Lower lobe of right lung (tissue), 2 donors: ENCODE results near the gene ST7. TPM values are rescaled to one million over a fixed set of nuclear protein-coding genes. Genes with fewer than 3 reads are reported as not detected.

Experiments used
- ATAC-seq, 2 donors: fragments of 200-7000 bp; cut with Tn5 transposase; one replicate each; pipeline ENCODE4 v1.9.1; 2020 to 2022; ENCODE audit warnings: mild to moderate bottlenecking in 2 of 2, moderate library complexity in 2 of 2
- DNase-seq: peaks from one replicate; pipeline ENCODE4 v3.0.0-alpha.2; 2020
- H3K27ac ChIP-seq: fragments of 200-600 bp; one replicate; pipeline ENCODE4 v1.8.0; 2022
- H3K27me3 ChIP-seq: fragments of 200-600 bp; one replicate; pipeline ENCODE4 v1.8.0; 2022; ENCODE audit warnings: low read depth
- H3K36me3 ChIP-seq: fragments of 200-600 bp; one replicate; pipeline ENCODE4 v1.8.0; 2022; ENCODE audit warnings: mild to moderate bottlenecking
- H3K4me1 ChIP-seq: fragments of 200-600 bp; one replicate; pipeline ENCODE4 v1.8.0; 2022
- H3K4me3 ChIP-seq: fragments of 200-600 bp; one replicate; pipeline ENCODE4 v1.8.0; 2022; ENCODE audit warnings: mild to moderate bottlenecking
- H3K9me3 ChIP-seq: fragments of 200-600 bp; one replicate; pipeline ENCODE4 v1.8.0; 2022
- intact Hi-C: fragments of 100-400 bp; cut with DNase I; formaldehyde crosslinking; loops from one replicate; pipeline ENCODE4 v1.11.0; 2022
- total RNA-seq: library from RNA; stranded (reverse); fragmentation: NEBNext Ultra II Directional; extraction: Animal tissue kit (Norgen Biotek cat#: 25700); gene quantifications from one replicate; pipeline ENCODE4 v1.2.1, GENCODE V29; 2021
- TF ChIP-seq, protein P1 (sequence below): fragments of 200-600 bp; IDR thresholded peaks from one replicate; pipeline ENCODE4 v1.8.0; 2022; ENCODE audit warnings: antibody characterized with exemption, mild to moderate bottlenecking
- donor health status: DM: no; HTN: yes; CAD: no; lungs with severe emphysema.

Gene ST7
- total RNA-seq, 1 donor from 2014 or later = 51.1 TPM

DNA sequence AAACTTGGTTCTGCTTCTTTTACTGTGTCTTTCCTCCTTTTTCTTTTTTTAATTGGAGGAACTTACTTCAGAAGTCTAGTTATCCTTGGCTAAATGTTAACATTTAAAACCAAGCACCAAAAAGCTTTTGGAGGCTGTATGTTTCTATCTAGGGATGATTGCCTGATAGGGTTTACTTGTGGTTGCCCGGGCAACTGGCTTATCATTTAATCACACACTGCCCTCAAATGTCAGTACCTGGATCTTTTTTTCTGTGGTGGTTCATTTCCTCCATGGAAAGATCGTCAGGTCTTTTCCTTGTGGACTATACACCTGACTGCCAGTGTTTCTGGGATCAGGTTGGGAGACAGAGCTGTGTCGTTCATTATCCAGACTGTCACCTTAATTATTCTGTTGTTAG is 196.4 kb downstream of the ST7 start:
- H3K4me1 ChIP-seq = no peaks in the 10 kb centered on the region
- intact Hi-C loops = no loop called here

DNA sequence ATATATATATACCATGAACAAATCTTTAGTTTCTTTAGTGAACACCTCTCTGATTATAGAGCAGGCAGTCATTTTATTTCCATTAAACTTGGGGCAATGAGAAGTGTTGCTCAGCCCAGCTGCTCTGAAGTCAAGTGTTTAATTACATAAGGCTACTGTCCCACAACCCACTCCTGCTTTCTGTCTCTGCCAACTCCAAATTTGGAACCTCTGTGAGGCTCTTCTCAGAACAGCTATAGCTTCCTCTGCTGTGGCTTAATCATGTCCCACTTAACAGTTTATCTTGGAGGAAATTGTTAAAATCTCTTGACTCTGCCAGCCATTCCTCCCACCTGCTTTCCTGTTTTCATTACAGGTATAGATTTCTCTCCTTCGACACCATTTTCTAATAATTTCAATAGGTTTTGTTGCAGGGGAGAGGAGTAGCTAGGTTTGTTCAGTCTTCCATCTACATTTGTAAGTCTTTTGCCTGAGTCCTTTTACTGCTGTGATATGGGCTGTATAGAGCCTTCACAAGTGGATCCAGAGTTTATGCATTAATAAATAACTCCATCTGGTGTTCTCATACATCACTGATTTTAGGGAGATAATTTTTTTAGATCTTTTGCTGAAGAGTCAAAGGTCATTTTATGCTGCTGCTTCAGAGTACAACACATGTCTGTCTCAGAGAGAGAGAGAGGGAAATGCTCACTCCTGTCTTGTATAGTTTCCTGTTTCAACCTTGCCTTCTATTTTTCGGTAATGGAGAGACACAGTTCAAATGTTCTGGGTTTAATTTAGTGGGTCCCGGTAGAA is 199.1 kb downstream of the ST7 start:
- Histone ChIP-seq H3K4me1 (peaks cover 6% of the 10 kb centered on the region), H3K4me3 (no peak overlapping the region), H3K27me3 (no peaks in the 10 kb centered on the region), H3K27ac (no peak overlapping the region), H3K36me3 (no peaks in the 10 kb centered on the region), H3K9me3 (no peaks in the 10 kb centered on the region)
- TF ChIP-seq, protein P1, sequence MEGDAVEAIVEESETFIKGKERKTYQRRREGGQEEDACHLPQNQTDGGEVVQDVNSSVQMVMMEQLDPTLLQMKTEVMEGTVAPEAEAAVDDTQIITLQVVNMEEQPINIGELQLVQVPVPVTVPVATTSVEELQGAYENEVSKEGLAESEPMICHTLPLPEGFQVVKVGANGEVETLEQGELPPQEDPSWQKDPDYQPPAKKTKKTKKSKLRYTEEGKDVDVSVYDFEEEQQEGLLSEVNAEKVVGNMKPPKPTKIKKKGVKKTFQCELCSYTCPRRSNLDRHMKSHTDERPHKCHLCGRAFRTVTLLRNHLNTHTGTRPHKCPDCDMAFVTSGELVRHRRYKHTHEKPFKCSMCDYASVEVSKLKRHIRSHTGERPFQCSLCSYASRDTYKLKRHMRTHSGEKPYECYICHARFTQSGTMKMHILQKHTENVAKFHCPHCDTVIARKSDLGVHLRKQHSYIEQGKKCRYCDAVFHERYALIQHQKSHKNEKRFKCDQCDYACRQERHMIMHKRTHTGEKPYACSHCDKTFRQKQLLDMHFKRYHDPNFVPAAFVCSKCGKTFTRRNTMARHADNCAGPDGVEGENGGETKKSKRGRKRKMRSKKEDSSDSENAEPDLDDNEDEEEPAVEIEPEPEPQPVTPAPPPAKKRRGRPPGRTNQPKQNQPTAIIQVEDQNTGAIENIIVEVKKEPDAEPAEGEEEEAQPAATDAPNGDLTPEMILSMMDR = no peak
- intact Hi-C loops = no loop called here
- ATAC-seq (peak in 1 of 2 donors; percentile 43), DNase-seq (no peak)

More for the DNA sequence above, 196.4 kb downstream of the ST7 start:
- H3K27me3 ChIP-seq = no peaks in the 10 kb centered on the region
- TF ChIP-seq, protein P1 = no peak
- ATAC-seq (no peak), DNase-seq (no peak)
- H3K9me3 ChIP-seq = no peaks in the 10 kb centered on the region
- no peaks in the 10 kb centered on the region for H3K36me3 ChIP-seq
- no peak overlapping the region for H3K27ac ChIP-seq
- no peak overlapping the region for H3K4me3 ChIP-seq

DNA sequence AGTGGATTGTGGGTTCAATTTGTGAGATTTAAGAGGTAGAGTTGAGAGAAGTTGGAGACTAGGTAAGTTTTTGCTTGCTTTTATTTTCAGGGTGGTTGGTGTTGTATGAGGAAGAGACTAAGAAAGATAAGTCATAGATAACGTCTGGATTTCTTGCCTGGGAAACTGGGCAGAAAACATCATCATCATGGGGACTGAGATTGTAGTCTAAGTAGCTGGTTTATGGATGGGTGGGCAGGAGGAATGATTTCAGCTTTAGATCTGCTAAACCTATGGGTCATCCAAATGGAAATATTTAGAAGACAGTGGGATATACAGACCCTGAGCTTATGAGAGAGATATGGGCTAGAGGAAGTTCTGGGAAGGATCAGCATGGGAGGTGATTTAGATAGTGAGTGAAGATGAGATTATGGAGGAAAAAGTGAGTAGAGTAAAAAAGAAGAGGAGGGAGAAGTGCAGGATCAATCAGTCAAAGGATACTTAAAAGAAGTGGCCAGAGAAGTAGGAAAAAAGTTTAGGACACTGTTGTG is 199.8 kb downstream of the ST7 start:
- H3K4me1 ChIP-seq = peaks cover 11% of the 10 kb centered on the region
- H3K27me3 ChIP-seq = no peaks in the 10 kb centered on the region
- no peaks in the 10 kb centered on the region for H3K36me3 ChIP-seq
- intact Hi-C loops = no loop called here
- DNase-seq (no peak), ATAC-seq (no peak)
- no peaks in the 10 kb centered on the region for H3K9me3 ChIP-seq
- H3K27ac ChIP-seq = no peak overlapping the region
- TF ChIP-seq, protein P1 = no peak
- no peak overlapping the region for H3K4me3 ChIP-seq

DNA sequence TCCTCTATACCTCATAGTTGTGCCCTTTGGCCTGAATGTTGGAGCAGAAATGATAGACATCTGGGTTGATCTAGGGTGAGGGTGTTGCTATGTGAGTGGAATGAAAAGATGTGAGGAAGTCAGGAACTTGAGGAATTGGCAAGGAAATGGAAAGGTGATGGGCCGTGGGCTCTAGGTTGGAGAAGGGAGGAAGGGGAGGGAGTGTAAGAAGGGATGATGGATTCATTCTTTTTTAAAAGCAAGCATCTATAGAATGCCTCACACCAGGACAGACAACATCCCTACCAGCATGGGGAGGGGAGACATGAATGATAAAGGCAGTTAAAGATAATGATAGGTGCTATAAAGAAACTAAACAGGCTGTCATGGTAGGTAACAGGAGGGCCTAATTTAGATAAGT is 201.4 kb downstream of the ST7 start:
- ATAC-seq = no peak
- DNase-seq = no peak
- H3K4me1 ChIP-seq = peaks cover 19% of the 10 kb centered on the region
- no peak overlapping the region for H3K27ac ChIP-seq
- no peaks in the 10 kb centered on the region for H3K27me3 ChIP-seq
- H3K36me3 ChIP-seq = no peaks in the 10 kb centered on the region
- intact Hi-C loops = no loop called here
- no peaks in the 10 kb centered on the region for H3K9me3 ChIP-seq
- H3K4me3 ChIP-seq = no peak overlapping the region
- TF ChIP-seq, protein P1 = no peak

DNA sequence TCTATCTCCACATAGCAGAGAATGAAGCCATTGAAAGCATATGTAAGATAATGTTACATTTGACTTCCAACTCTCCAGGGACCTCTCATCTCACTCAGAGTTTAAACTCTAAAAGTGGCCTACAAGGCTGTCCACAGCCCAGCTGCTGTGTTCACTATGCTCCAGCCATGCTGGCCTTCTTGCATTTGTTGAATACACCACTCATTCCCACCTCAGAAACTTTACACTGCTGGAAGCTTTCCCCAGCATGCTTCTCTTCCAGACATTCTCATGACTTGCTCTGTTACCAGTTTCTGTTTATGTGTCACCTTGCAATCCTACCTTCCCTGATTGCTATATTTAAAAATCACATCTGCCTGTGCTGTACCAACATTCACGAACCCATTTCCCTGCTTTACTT is 202.4 kb downstream of the ST7 start:
- H3K27me3 ChIP-seq = no peaks in the 10 kb centered on the region
- no peak for ATAC-seq

More for the DNA sequence above, 202.4 kb downstream of the ST7 start:
- TF ChIP-seq, protein P1 = no peak
- no peak overlapping the region for H3K27ac ChIP-seq
- H3K4me1 ChIP-seq = peaks cover 19% of the 10 kb centered on the region
- DNase-seq = no peak
- intact Hi-C loops = no loop called here
- H3K36me3 ChIP-seq = no peaks in the 10 kb centered on the region
- H3K9me3 ChIP-seq = no peaks in the 10 kb centered on the region
- no peak overlapping the region for H3K4me3 ChIP-seq
